Urinary bladder (tissue), 4 donors: ENCODE data around the gene KLHL2. TPM values are rescaled to one million over a fixed set of nuclear protein-coding genes. Genes with fewer than 3 reads are reported as not detected.

Experiments
- DNase-seq: peaks from one replicate; pipeline ENCODE4 v3.0.0-alpha.2; 2015; ENCODE audit errors: extremely low spot score
- H3K27ac ChIP-seq: one replicate; pipeline ENCODE4 v1.5.1; 2013; ENCODE audit warnings: low read depth, mild to moderate bottlenecking, moderate library complexity
- H3K36me3 ChIP-seq: one replicate; pipeline ENCODE4 v1.6.1; 2013; ENCODE audit warnings: mild to moderate bottlenecking, moderate library complexity; ENCODE audit not compliant: insufficient read depth
- H3K4me1 ChIP-seq: one replicate; pipeline ENCODE4 v1.6.1; 2013; ENCODE audit warnings: mild to moderate bottlenecking, moderate library complexity; ENCODE audit not compliant: insufficient read depth
- H3K4me3 ChIP-seq: one replicate; pipeline ENCODE4 v1.5.1; 2013; ENCODE audit warnings: low read depth, low read length
- WGBS: extraction: QIAGEN DNeasy Blood & Tissue Kit; methylation state at CpG from one replicate; pipeline ENCODE4 v1.1.7; 2013; 5-methylcytosine and 5-hydroxymethylcytosine counted together
- polyA plus RNA-seq: library from polyadenylated mRNA; stranded (reverse); fragments of 200-250 nt; gene quantifications from one replicate; pipeline ENCODE4 v1.2.3, GENCODE V29; 2013
- total RNA-seq: library from RNA; depleted of rRNA; stranded (reverse); fragments of >200 nt; gene quantifications from one replicate; pipeline ENCODE4 v1.2.3, GENCODE V29; 2014
- donor health status: healthy with polysubstance abuse.
- donor health status: healthy.

Gene KLHL2
- total and polyA plus RNA-seq, 2 donors, result 13.7 to 16.6 TPM

- Histone ChIP-seq H3K27ac (no peak overlapping the region), H3K4me1 (no peaks in the 10 kb centered on the region), H3K36me3 (no peaks in the 10 kb centered on the region), H3K4me3 (no peak overlapping the region)
- no peak for DNase-seq
- WGBS, result 98% methylated on average over 1 of the region's 1 CpG
These were observed 16.6 kb upstream of the KLHL2 start for GRCh38 chr4:165190591-165191347.

GRCh38 chr4:165191348-165191656 lies 16.1 kb upstream of the KLHL2 start:
- H3K4me1 ChIP-seq, result no peaks in the 10 kb centered on the region
- 59% methylated on average over 2 of the region's 2 CpGs for WGBS
- no peak for DNase-seq
- no peak overlapping the region for H3K27ac ChIP-seq
- H3K36me3 ChIP-seq, result no peaks in the 10 kb centered on the region
- H3K4me3 ChIP-seq, result no peak overlapping the region

- no peaks in the 10 kb centered on the region for H3K4me1 ChIP-seq
- no peak overlapping the region for H3K4me3 ChIP-seq
- WGBS, result 72% methylated on average over 7 of the region's 7 CpGs
- H3K36me3 ChIP-seq, result no peaks in the 10 kb centered on the region
- no peak for DNase-seq
- H3K27ac ChIP-seq, result no peak overlapping the region
These were observed 15.4 kb upstream of the KLHL2 start for GRCh38 chr4:165191814-165192499.

- no peak overlapping the region for H3K27ac ChIP-seq
- no peak overlapping the region for H3K4me3 ChIP-seq
- WGBS, result 92% methylated on average over 1 of the region's 1 CpG
- H3K36me3 ChIP-seq, result no peaks in the 10 kb centered on the region
- no peaks in the 10 kb centered on the region for H3K4me1 ChIP-seq
- no peak for DNase-seq
These were observed 14.9 kb upstream of the KLHL2 start for GRCh38 chr4:165192500-165192898.

DNA sequence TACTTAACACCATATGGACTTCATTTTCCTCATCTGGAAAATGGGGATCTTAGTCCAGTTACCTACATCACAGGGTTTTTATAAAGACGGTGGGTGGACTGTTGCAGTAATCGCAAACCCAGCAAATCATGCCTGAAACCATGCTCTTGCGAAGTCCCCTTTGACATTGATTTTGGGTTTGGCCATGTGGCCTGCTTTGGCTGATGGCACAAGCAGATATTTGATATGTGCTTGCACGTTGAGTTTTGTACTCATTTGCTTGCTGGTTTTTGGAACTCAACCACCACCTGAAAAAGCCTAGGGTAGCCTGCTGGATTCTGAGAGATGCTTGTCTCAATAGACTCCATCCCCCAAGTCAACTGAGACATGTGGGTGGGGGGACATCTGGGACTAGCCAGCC lies 14.4 kb upstream of the KLHL2 start:
- no peak for DNase-seq
- no peak overlapping the region for H3K4me3 ChIP-seq

GRCh38 chr4:165194368-165194767 lies 13.0 kb upstream of the KLHL2 start:
- Histone ChIP-seq H3K36me3 (no peaks in the 10 kb centered on the region), H3K4me3 (no peak overlapping the region), H3K4me1 (no peaks in the 10 kb centered on the region), H3K27ac (no peak overlapping the region)
- DNase-seq, result no peak
- WGBS, result 91% methylated on average over 1 of the region's 1 CpG

More for the DNA sequence above, 14.4 kb upstream of the KLHL2 start:
- 91% methylated on average over 4 of the region's 4 CpGs for WGBS
- H3K27ac ChIP-seq, result no peak overlapping the region
- H3K4me1 ChIP-seq, result no peaks in the 10 kb centered on the region
- H3K36me3 ChIP-seq, result no peaks in the 10 kb centered on the region

DNA sequence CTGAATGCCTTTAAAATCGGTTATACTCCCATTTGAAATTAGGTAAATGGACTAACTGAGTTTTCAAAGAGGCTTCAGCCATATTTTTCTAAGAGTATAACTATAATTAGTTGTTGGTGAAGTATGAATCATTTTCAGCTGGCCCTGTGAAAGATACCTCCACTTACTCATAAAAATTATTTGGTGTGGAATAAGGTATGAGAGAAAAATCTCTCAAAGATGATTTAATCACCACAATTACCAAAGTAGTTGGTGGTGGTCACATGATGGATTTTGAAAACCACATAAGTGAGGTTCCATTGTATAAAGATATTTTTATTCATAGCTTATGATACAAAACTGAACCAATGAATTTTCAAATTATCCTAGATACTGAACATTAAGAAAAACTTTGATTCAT lies 9.0 kb upstream of the KLHL2 start:
- DNase-seq, result no peak
- no peaks in the 10 kb centered on the region for H3K36me3 ChIP-seq
- WGBS, result 84% methylated on average over 1 of the region's 1 CpG
- no peak overlapping the region for H3K4me3 ChIP-seq
- no peak overlapping the region for H3K27ac ChIP-seq
- no peaks in the 10 kb centered on the region for H3K4me1 ChIP-seq

DNA sequence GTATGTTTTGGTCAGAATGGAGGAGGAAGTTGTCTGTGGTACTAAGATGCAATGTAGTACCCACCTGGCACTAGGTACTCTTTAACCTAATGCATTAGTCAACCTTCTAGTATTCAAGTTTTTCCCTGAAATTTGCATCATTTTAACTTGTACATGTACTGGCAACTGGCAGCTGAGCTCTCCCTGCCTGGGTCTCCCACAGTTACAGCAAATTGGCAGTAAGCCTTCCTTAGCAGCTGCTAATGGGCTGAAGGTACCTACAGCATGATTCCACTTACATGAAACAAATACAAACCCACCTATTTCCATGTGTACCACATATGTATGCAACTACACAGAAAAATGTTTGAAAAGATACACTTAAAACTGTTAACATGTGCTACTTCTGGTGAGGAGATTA lies 8.1 kb upstream of the KLHL2 start:
- H3K4me1 ChIP-seq, result no peaks in the 10 kb centered on the region
- no peaks in the 10 kb centered on the region for H3K36me3 ChIP-seq
- no peak overlapping the region for H3K4me3 ChIP-seq
- DNase-seq, result no peak
- no peak overlapping the region for H3K27ac ChIP-seq

DNA sequence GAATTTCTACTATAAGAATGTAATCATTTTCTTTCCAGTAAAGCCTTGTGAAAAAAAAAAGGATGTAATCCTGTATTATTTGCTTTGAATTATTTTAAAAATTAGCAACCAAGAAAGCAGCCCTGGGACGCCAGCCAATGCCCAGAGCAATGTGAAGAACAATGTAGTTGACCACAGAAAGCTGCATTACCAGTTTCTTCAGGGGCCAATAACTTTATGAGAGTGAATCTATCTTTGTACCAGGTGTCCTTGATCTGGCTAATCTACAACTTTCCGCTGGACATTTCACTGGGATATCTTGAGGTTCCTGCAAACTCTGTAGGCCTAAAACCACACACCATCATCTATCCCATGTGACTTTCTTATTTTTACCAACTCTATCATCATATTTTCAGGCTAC lies 7.6 kb upstream of the KLHL2 start:
- no peak overlapping the region for H3K4me3 ChIP-seq
- no peaks in the 10 kb centered on the region for H3K36me3 ChIP-seq
- 82% methylated on average over 2 of the region's 2 CpGs for WGBS
- no peak for DNase-seq
- no peaks in the 10 kb centered on the region for H3K4me1 ChIP-seq
- H3K27ac ChIP-seq, result no peak overlapping the region

GRCh38 chr4:165201806-165202205 lies 5.6 kb upstream of the KLHL2 start:
- 64% methylated on average over 1 of the region's 1 CpG for WGBS
- DNase-seq, result no peak

GRCh38 chr4:165203541-165204461 lies 3.6 kb upstream of the KLHL2 start:
- 85% methylated on average over 8 of the region's 8 CpGs for WGBS
- Histone ChIP-seq H3K4me1 (peaks cover 2% of the 10 kb centered on the region), H3K36me3 (no peaks in the 10 kb centered on the region), H3K4me3 (no peak overlapping the region), H3K27ac (no peak overlapping the region)
- no peak for DNase-seq

More at GRCh38 chr4:165201806-165202205, 5.6 kb upstream of the KLHL2 start:
- no peak overlapping the region for H3K4me3 ChIP-seq
- no peaks in the 10 kb centered on the region for H3K36me3 ChIP-seq
- no peaks in the 10 kb centered on the region for H3K4me1 ChIP-seq
- H3K27ac ChIP-seq, result no peak overlapping the region

DNA sequence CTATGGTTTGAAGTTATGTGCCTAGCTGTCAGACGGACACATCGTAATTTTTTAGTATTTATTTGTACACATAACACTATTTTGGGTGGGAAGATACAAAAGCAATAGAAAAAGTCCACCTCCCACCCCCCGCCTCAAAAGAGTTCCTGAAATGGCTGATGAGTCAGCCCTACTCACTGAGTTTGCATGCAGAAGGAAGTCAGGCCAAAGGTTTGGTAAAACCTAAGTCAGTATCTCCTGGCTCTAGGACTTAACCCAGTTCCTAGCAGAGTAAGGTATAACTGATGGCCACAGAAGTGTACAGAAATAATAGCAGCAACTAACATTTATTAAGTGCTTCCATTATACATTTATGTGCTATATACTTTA lies 2.9 kb upstream of the KLHL2 start:
- 77% methylated on average over 3 of the region's 3 CpGs for WGBS
- Histone ChIP-seq H3K4me1 (peaks cover 2% of the 10 kb centered on the region), H3K4me3 (no peak overlapping the region), H3K36me3 (no peaks in the 10 kb centered on the region), H3K27ac (no peak overlapping the region)
- no peak for DNase-seq

DNA sequence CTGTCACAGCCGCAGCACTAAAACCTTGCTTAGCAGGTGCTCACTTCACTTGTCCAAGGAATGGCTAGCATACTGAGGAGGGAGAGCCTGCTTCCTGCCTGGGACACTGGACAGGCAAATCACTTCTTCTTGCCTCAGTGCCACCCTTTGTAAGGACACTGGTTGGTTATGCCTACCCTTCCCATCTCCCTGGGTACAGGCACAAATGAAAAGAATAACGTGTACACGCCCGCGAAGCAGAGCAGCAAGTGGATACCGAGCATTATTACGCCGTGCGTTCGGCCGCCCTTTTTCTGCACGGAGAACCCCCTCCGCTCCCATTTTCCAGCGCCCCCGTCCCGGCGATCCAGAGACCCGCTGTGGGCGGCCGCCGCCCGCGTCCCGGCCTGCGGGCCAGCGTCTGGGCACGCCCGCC lies 338 bp upstream of the KLHL2 start:
- under 1% methylated on average over 28 of the region's 28 CpGs for whole genome bisulfite sequencing

DNA sequence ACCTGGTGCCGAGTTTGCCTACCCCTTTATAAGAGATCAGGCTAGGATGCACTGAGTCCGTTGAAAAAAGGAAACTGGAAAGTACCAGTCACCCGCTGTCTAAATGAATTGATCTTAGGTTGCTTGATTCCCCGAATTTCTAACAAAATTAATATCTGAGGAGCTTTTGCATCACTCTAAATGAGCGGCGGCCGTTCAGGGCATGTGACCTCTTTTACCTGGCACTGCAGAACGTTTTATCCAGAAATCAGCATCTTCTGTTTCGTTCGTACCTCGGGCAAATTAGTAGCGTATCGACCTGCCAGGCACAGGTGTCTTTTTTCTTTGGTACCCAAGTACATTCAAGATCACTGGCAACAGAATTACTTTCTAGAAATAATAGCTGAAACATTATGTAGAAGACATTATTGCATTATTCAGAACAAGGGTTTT lies 876 bp downstream of the KLHL2 start:
- DNase-seq, result no peak
- Histone ChIP-seq H3K36me3 (no peaks in the 10 kb centered on the region), H3K27ac (no peak overlapping the region), H3K4me3 (peak overlapping the region; percentile 91), H3K4me1 (peaks cover 2% of the 10 kb centered on the region)
- WGBS, result 15% methylated on average over 13 of the region's 13 CpGs

More for the DNA sequence above, 338 bp upstream of the KLHL2 start:
- Histone ChIP-seq H3K4me3 (peak overlapping the region; percentile 91), H3K4me1 (peaks cover 2% of the 10 kb centered on the region), H3K27ac (peak overlapping the region; percentile 82), H3K36me3 (no peaks in the 10 kb centered on the region)
- DNase-seq, result no peak
